Neural cell (in vitro differentiated cells): ENCODE measurements around the gene HIBADH. TPM values are rescaled to one million over a fixed set of nuclear protein-coding genes. Genes with fewer than 3 reads are reported as not detected.

ENCODE experiments used
- H2AFZ ChIP-seq: fragments of 200-600, 300-800 bp; sonication (generic), shearing (Covaris generic); 2 replicates; pipeline ENCODE4 v1.6.0; 2014; ENCODE audit warnings: low read depth, mild to moderate bottlenecking, antibody characterized with exemption, low read length, moderate library complexity
- H3F3A ChIP-seq: fragments of 200-600 bp; shearing (Covaris generic); 2 replicates; pipeline ENCODE4 v1.6.1; 2016; ENCODE audit warnings: mild to moderate bottlenecking, moderate library complexity, mixed read lengths, antibody characterized with exemption, low read length; ENCODE audit not compliant: insufficient read depth, poor library complexity, severe bottlenecking
- H3K27ac ChIP-seq: fragments of 200-600, 300-800 bp; sonication (generic), shearing (Covaris generic); 2 replicates; pipeline ENCODE4 v1.5.1; 2014; ENCODE audit warnings: mild to moderate bottlenecking, low read length, moderate library complexity
- H3K27me3 ChIP-seq: fragments of 300-800, 200-600 bp; sonication (generic), shearing (Covaris generic); 2 replicates; pipeline ENCODE4 v1.6.0; 2014; ENCODE audit warnings: mild to moderate bottlenecking, low read depth, low read length, moderate library complexity; ENCODE audit not compliant: insufficient read depth
- H3K36me3 ChIP-seq: fragments of 300-800, 200-600 bp; sonication (generic), shearing (Covaris generic); 2 replicates; pipeline ENCODE4 v1.5.1; 2014; ENCODE audit warnings: mild to moderate bottlenecking, antibody characterized with exemption, low read length, moderate library complexity; ENCODE audit not compliant: insufficient read depth
- H3K4me2 ChIP-seq: fragments of 300-800, 200-600 bp; sonication (generic), shearing (Covaris generic); 2 replicates; pipeline ENCODE4 v1.6.0; 2014; ENCODE audit warnings: mild to moderate bottlenecking, low read length
- H3K4me3 ChIP-seq: fragments of 300-800, 200-600 bp; sonication (generic), shearing (Covaris generic); 2 replicates; pipeline ENCODE4 v1.5.1; 2014; ENCODE audit warnings: mild to moderate bottlenecking, low read length, moderate library complexity
- H3K79me2 ChIP-seq: fragments of 200-600 bp; shearing (Covaris generic); replicated peaks from 2 replicates; pipeline ENCODE4 v1.6.0; 2014; ENCODE audit warnings: mild to moderate bottlenecking, low read length, moderate library complexity; ENCODE audit not compliant: insufficient read depth
- H3K9ac ChIP-seq: fragments of 300-800, 200-600 bp; sonication (generic), shearing (Covaris generic); 2 replicates; pipeline ENCODE4 v1.6.1; 2016; ENCODE audit warnings: mild to moderate bottlenecking, low read length, mixed read lengths
- H3K9me2 ChIP-seq: fragments of 200-600 bp; shearing (Covaris generic); 2 replicates; pipeline ENCODE4 v1.6.1; 2016; ENCODE audit warnings: mild to moderate bottlenecking, low read length, mixed read lengths; ENCODE audit not compliant: insufficient read depth
- H3K9me3 ChIP-seq: fragments of 200-600, 300-800 bp; sonication (generic), shearing (Covaris generic); 2 replicates; pipeline ENCODE4 v1.6.1; 2016; ENCODE audit warnings: mild to moderate bottlenecking, mixed run types, low read length, moderate library complexity, mixed read lengths
- H4K20me1 ChIP-seq: fragments of 200-600 bp; shearing (Covaris generic); 2 replicates; pipeline ENCODE4 v1.6.1; 2016; ENCODE audit warnings: mild to moderate bottlenecking, mixed run types; ENCODE audit not compliant: insufficient read depth
- CTCF ChIP-seq: fragments of 450-650 bp; IDR thresholded peaks from 2 replicates; pipeline ENCODE4 v1.5.1; 2014; ENCODE audit warnings: antibody characterized with exemption, mild to moderate bottlenecking, moderate library complexity; ENCODE audit not compliant: poor library complexity, severe bottlenecking
- EP300 ChIP-seq: fragments of 450-650 bp; conservative IDR thresholded peaks from 2 replicates; pipeline ENCODE4 v1.6.1; 2014; ENCODE audit warnings: antibody characterized with exemption, mild to moderate bottlenecking, moderate library complexity; ENCODE audit not compliant: poor library complexity, severe bottlenecking
- EZH2 ChIP-seq: fragments of 200-600, 300-800 bp; shearing (Covaris generic), sonication (generic); IDR thresholded peaks from 2 replicates; pipeline ENCODE4 v1.6.1; 2014; ENCODE audit warnings: antibody characterized with exemption, low read length, borderline replicate concordance, mild to moderate bottlenecking; ENCODE audit not compliant: insufficient read depth, poor library complexity, severe bottlenecking
- MXI1 ChIP-seq: fragments of 450-650 bp; conservative IDR thresholded peaks from 2 replicates; pipeline ENCODE4 v1.6.1; 2014; ENCODE audit warnings: antibody characterized with exemption, mild to moderate bottlenecking; ENCODE audit not compliant: poor library complexity, severe bottlenecking
- POLR2AphosphoS5 ChIP-seq: IDR thresholded peaks from 2 replicates; pipeline ENCODE4 v1.6.1; 2012
- RAD21 ChIP-seq: fragments of 450-650 bp; conservative IDR thresholded peaks from 2 replicates; pipeline ENCODE4 v1.6.1; 2014; ENCODE audit warnings: antibody characterized with exemption, mild to moderate bottlenecking, moderate library complexity
- SMC3 ChIP-seq: fragments of 450-650 bp; conservative IDR thresholded peaks from 2 replicates; pipeline ENCODE4 v1.6.1; 2014; ENCODE audit warnings: antibody characterized with exemption, mild to moderate bottlenecking, moderate library complexity; ENCODE audit not compliant: poor library complexity
- TAF1 ChIP-seq: IDR thresholded peaks from 2 replicates; pipeline ENCODE4 v1.6.1; 2012; ENCODE audit warnings: low read depth
- polyA plus RNA-seq: library from polyadenylated mRNA; depleted of rRNA; stranded (reverse); fragments of >200 nt; gene quantifications from 2 replicates; pipeline ENCODE4 v1.2.3, GENCODE V29; 2014
- TF ChIP-seq, protein P1 (sequence below): IDR thresholded peaks from 2 replicates; pipeline ENCODE4 v1.6.1; 2012; ENCODE audit warnings: borderline replicate concordance

HIBADH gene
- polyA plus RNA-seq, 1 donor from 2014 or later = 14.4 TPM

GRCh38 chr7:27651702-27652101 lies 11.0 kb downstream of the HIBADH start:
- no peaks in the 10 kb centered on the region for H3F3A ChIP-seq
- no peaks in the 10 kb centered on the region for H4K20me1 ChIP-seq
- no peak overlapping the region for H3K4me2 ChIP-seq
- H3K27ac ChIP-seq = no peak overlapping the region
- H3K9ac ChIP-seq = no peak overlapping the region
- H3K79me2 ChIP-seq = no peaks in the 10 kb centered on the region
- no peaks in the 10 kb centered on the region for H3K9me2 ChIP-seq
- no peaks in the 10 kb centered on the region for H3K27me3 ChIP-seq
- no peak overlapping the region for H3K4me3 ChIP-seq
- no peak overlapping the region for H2AFZ ChIP-seq
- H3K9me3 ChIP-seq = no peaks in the 10 kb centered on the region
- H3K36me3 ChIP-seq = no peaks in the 10 kb centered on the region
- TF ChIP-seq TAF1 = no peak
- TF ChIP-seq EZH2 = no peak
- TF ChIP-seq MXI1 = no peak
- no peak for TF ChIP-seq POLR2AphosphoS5
- no peak for TF ChIP-seq EP300
- TF ChIP-seq SMC3 = no peak
- no peak for TF ChIP-seq CTCF
- TF ChIP-seq, protein P1, sequence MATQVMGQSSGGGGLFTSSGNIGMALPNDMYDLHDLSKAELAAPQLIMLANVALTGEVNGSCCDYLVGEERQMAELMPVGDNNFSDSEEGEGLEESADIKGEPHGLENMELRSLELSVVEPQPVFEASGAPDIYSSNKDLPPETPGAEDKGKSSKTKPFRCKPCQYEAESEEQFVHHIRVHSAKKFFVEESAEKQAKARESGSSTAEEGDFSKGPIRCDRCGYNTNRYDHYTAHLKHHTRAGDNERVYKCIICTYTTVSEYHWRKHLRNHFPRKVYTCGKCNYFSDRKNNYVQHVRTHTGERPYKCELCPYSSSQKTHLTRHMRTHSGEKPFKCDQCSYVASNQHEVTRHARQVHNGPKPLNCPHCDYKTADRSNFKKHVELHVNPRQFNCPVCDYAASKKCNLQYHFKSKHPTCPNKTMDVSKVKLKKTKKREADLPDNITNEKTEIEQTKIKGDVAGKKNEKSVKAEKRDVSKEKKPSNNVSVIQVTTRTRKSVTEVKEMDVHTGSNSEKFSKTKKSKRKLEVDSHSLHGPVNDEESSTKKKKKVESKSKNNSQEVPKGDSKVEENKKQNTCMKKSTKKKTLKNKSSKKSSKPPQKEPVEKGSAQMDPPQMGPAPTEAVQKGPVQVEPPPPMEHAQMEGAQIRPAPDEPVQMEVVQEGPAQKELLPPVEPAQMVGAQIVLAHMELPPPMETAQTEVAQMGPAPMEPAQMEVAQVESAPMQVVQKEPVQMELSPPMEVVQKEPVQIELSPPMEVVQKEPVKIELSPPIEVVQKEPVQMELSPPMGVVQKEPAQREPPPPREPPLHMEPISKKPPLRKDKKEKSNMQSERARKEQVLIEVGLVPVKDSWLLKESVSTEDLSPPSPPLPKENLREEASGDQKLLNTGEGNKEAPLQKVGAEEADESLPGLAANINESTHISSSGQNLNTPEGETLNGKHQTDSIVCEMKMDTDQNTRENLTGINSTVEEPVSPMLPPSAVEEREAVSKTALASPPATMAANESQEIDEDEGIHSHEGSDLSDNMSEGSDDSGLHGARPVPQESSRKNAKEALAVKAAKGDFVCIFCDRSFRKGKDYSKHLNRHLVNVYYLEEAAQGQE = no peak
- TF ChIP-seq RAD21 = no peak

DNA sequence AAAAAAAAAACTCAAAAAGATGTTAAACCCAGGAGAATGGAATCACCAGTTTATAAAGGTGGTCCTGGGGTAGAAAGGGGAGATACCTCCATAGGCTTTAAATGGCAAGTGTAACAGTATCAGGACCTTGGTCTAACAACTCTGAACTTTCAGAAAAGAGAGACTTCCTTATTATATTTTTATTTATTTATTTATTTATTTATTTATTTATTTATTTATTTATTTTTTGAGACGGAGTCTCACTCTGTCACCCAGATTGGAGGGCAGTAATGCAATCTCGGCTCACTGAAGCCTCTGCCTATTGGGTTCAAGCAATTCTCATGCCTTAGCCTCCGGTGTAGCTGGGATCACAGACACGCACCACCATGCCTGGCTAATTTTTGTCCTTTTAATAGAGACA lies 12.4 kb downstream of the HIBADH start:
- Histone ChIP-seq H3K4me2 (no peak overlapping the region), H3K27ac (no peak overlapping the region), H2AFZ (no peak overlapping the region), H3K27me3 (no peaks in the 10 kb centered on the region), H3K36me3 (no peaks in the 10 kb centered on the region), H3K9me2 (no peaks in the 10 kb centered on the region), H4K20me1 (no peaks in the 10 kb centered on the region), H3F3A (no peaks in the 10 kb centered on the region), H3K4me3 (no peak overlapping the region), H3K9me3 (no peaks in the 10 kb centered on the region), H3K79me2 (no peaks in the 10 kb centered on the region), H3K9ac (no peak overlapping the region)
- TF ChIP-seq CTCF (no peak), TAF1 (no peak), EP300 (no peak), MXI1 (no peak), POLR2AphosphoS5 (no peak), EZH2 (no peak), SMC3 (no peak), RAD21 (no peak)
- TF ChIP-seq, protein P1 = no peak
